A549 treated with GW870086 at 1 μM for 4 hours (cell line): ENCODE measurements around the gene SLC25A18. TPM values are rescaled to one million over a fixed set of nuclear protein-coding genes. Genes with fewer than 3 reads are reported as not detected.

Source experiments
- total RNA-seq: library from RNA; stranded (reverse); fragments of 200-300 nt; extraction: Qiagen RNA extraction; gene quantifications from 5 replicates; pipeline ENCODE4 v1.2.3, GENCODE V29; 2022; ENCODE audit warnings: low read depth

Gene SLC25A18
- total RNA-seq = 0.15 to 0.59 TPM (median 0.18 TPM) in 5 replicates

GRCh38 chr22:17562906-17563870 is at the start of gene SLC25A18:
Gene SLC25A18 (plus strand): TSS chr22:17563498. CDS start chr22:17579945, 16,447 bp downstream.

GRCh38 chr22:17628406-17629172 is 65.3 kb downstream of the SLC25A18 start, which contains the start of gene ATP6V1E1:
Gene ATP6V1E1 (minus strand): TSS chr22:17628749. CDS start chr22:17628635, 114 bp downstream.

GRCh38 chr22:17638432-17639246 is 75.3 kb downstream of the SLC25A18 start, which contains the start of gene BCL2L13:
Gene BCL2L13 (plus strand): TSS chr22:17638757. CDS start chr22:17655712, 16,955 bp downstream.

Other genes starting within 250 kb of the SLC25A18 start
- gene CECR2, start 194.0 kb upstream of the SLC25A18 start, total RNA-seq = 0.05 to 0.14 TPM (median 0.08 TPM) in 5 replicates
- gene ATP6V1E1, start 65.3 kb downstream of the SLC25A18 start, total RNA-seq = 115 to 135 TPM (median 123 TPM) in 5 replicates
- 25.3 to 32.9 TPM (median 29.9 TPM) in 5 replicates for gene BCL2L13, start 75.3 kb downstream of the SLC25A18 start, total RNA-seq
- gene BID, start 211.0 kb downstream of the SLC25A18 start, total RNA-seq = 64.4 to 80.4 TPM (median 74.7 TPM) in 5 replicates